HUES6 (cell line): Measurements from ENCODE around the gene GPM6B.

Experiments
- H3K27ac ChIP-seq: 2 replicates; pipeline ENCODE4 v1.7.0; 2013; ENCODE audit warnings: low read depth, mild to moderate bottlenecking, low read length, inconsistent platforms
- H3K27me3 ChIP-seq: 2 replicates; pipeline ENCODE4 v1.6.1; 2013; ENCODE audit warnings: low read length; ENCODE audit not compliant: control insufficient read depth, insufficient read depth
- H3K36me3 ChIP-seq: 2 replicates; pipeline ENCODE4 v1.6.1; 2013; ENCODE audit warnings: low read length; ENCODE audit not compliant: control insufficient read depth, insufficient read depth
- H3K4me1 ChIP-seq: 2 replicates; pipeline ENCODE4 v1.6.1; 2013; ENCODE audit warnings: low read length; ENCODE audit not compliant: control insufficient read depth, insufficient read depth
- H3K4me3 ChIP-seq: 2 replicates; pipeline ENCODE4 v1.5.1; 2013; ENCODE audit warnings: low read depth, low read length
- H3K9ac ChIP-seq: one replicate; pipeline ENCODE4 v1.6.1; 2013; ENCODE audit warnings: mild to moderate bottlenecking, low read length
- H3K9me3 ChIP-seq: 2 replicates; pipeline ENCODE4 v1.6.1; 2013; ENCODE audit warnings: low read depth, low read length; ENCODE audit not compliant: control insufficient read depth, insufficient read depth

Gene GPM6B

GRCh38 chrX:13791559-13791958 is 25.3 kb downstream of the GPM6B start:
- Histone ChIP-seq H3K4me1 (peaks cover 29% of the 10 kb centered on the region), H3K36me3 (no peaks in the 10 kb centered on the region), H3K9ac (no peak overlapping the region), H3K27me3 (peaks cover 4% of the 10 kb centered on the region; the same call in 1 of the 2 replicates), H3K27ac (no peak overlapping the region), H3K4me3 (no peak overlapping the region), H3K9me3 (no peaks in the 10 kb centered on the region)

- no peak overlapping the region for H3K4me3 ChIP-seq
- no peak overlapping the region for H3K9ac ChIP-seq
- H3K27ac ChIP-seq, result no peak overlapping the region
- peaks cover 4% of the 10 kb centered on the region; the same call in 1 of the 2 replicates for H3K27me3 ChIP-seq
- no peaks in the 10 kb centered on the region for H3K9me3 ChIP-seq
- peaks cover 29% of the 10 kb centered on the region for H3K4me1 ChIP-seq
- no peaks in the 10 kb centered on the region for H3K36me3 ChIP-seq
Measured at GRCh38 chrX:13791145-13791544, 25.7 kb downstream of the GPM6B start.

- H3K27me3 ChIP-seq, result peaks cover 4% of the 10 kb centered on the region; the same call in 1 of the 2 replicates
- H3K27ac ChIP-seq, result no peak overlapping the region
- peaks cover 5% of the 10 kb centered on the region; the same call in 1 of the 2 replicates for H3K36me3 ChIP-seq
- H3K4me1 ChIP-seq, result peaks cover 29% of the 10 kb centered on the region
- no peaks in the 10 kb centered on the region for H3K9me3 ChIP-seq
- no peak overlapping the region for H3K9ac ChIP-seq
- no peak overlapping the region for H3K4me3 ChIP-seq
Measured at GRCh38 chrX:13790206-13791131, 26.4 kb downstream of the GPM6B start.

GRCh38 chrX:13786048-13786447 is 30.8 kb downstream of the GPM6B start:
- Histone ChIP-seq H3K9ac (no peak overlapping the region), H3K27ac (no peak overlapping the region), H3K4me3 (no peak overlapping the region), H3K36me3 (peaks cover 35% of the 10 kb centered on the region), H3K9me3 (no peaks in the 10 kb centered on the region), H3K27me3 (no peaks in the 10 kb centered on the region; the same call in 1 of the 2 replicates), H3K4me1 (peaks cover 10% of the 10 kb centered on the region; the same call in 1 of the 2 replicates)

GRCh38 chrX:13780868-13781427 is 35.9 kb downstream of the GPM6B start:
- Histone ChIP-seq H3K9me3 (no peaks in the 10 kb centered on the region), H3K4me3 (no peak overlapping the region), H3K36me3 (peaks cover 59% of the 10 kb centered on the region), H3K27ac (0 out of 2 replicates have a peak overlapping the region, but pooled peaks have one; percentile 27), H3K27me3 (no peaks in the 10 kb centered on the region; the same call in 1 of the 2 replicates), H3K4me1 (peaks cover 13% of the 10 kb centered on the region; the same call in 1 of the 2 replicates), H3K9ac (no peak overlapping the region)

GRCh38 chrX:13778916-13779315 is 38.0 kb downstream of the GPM6B start:
- Histone ChIP-seq H3K27ac (no peak overlapping the region), H3K9me3 (no peaks in the 10 kb centered on the region), H3K36me3 (peaks cover 64% of the 10 kb centered on the region), H3K4me3 (no peak overlapping the region), H3K4me1 (peaks cover 13% of the 10 kb centered on the region; the same call in 1 of the 2 replicates), H3K27me3 (no peaks in the 10 kb centered on the region; the same call in 1 of the 2 replicates), H3K9ac (no peak overlapping the region)

GRCh38 chrX:13776387-13776786 is 40.5 kb downstream of the GPM6B start:
- no peaks in the 10 kb centered on the region for H3K9me3 ChIP-seq
- H3K4me1 ChIP-seq, result peaks cover 13% of the 10 kb centered on the region; the same call in 1 of the 2 replicates
- peaks cover 69% of the 10 kb centered on the region for H3K36me3 ChIP-seq
- H3K27ac ChIP-seq, result no peak overlapping the region
- no peak overlapping the region for H3K4me3 ChIP-seq
- no peaks in the 10 kb centered on the region for H3K27me3 ChIP-seq
- H3K9ac ChIP-seq, result no peak overlapping the region

GRCh38 chrX:13775837-13776236 is 41.1 kb downstream of the GPM6B start:
- H3K36me3 ChIP-seq, result peaks cover 74% of the 10 kb centered on the region
- no peaks in the 10 kb centered on the region for H3K9me3 ChIP-seq
- H3K9ac ChIP-seq, result no peak overlapping the region
- H3K4me3 ChIP-seq, result no peak overlapping the region
- H3K27me3 ChIP-seq, result no peaks in the 10 kb centered on the region
- H3K4me1 ChIP-seq, result peaks cover 9% of the 10 kb centered on the region; the same call in 1 of the 2 replicates
- H3K27ac ChIP-seq, result no peak overlapping the region

GRCh38 chrX:13774696-13775095 is 42.2 kb downstream of the GPM6B start:
- Histone ChIP-seq H3K36me3 (peaks cover 81% of the 10 kb centered on the region), H3K27me3 (no peaks in the 10 kb centered on the region), H3K9ac (no peak overlapping the region), H3K27ac (no peak overlapping the region), H3K4me1 (peaks cover 5% of the 10 kb centered on the region; the same call in 1 of the 2 replicates), H3K4me3 (no peak overlapping the region), H3K9me3 (no peaks in the 10 kb centered on the region)

- Histone ChIP-seq H3K27ac (no peak overlapping the region), H3K36me3 (peaks cover 98% of the 10 kb centered on the region), H3K4me1 (no peaks in the 10 kb centered on the region), H3K9me3 (no peaks in the 10 kb centered on the region), H3K27me3 (no peaks in the 10 kb centered on the region), H3K4me3 (no peak overlapping the region), H3K9ac (no peak overlapping the region)
Measured at GRCh38 chrX:13770013-13770535, 46.8 kb downstream of the GPM6B start.

GRCh38 chrX:13768939-13769338 is 48.0 kb downstream of the GPM6B start:
- Histone ChIP-seq H3K9ac (no peak overlapping the region), H3K27me3 (no peaks in the 10 kb centered on the region), H3K27ac (no peak overlapping the region), H3K36me3 (peaks cover 90% of the 10 kb centered on the region), H3K4me3 (no peak overlapping the region), H3K9me3 (no peaks in the 10 kb centered on the region), H3K4me1 (peaks cover 8% of the 10 kb centered on the region)
